GM12801 (cell line): ENCODE results near the gene FRMD3.

ENCODE experiments used
- TF ChIP-seq, protein P1 (sequence below): IDR thresholded peaks from one replicate; pipeline ENCODE4 v1.5.1; 2011; ENCODE audit warnings: control low read depth; ENCODE audit not compliant: insufficient read length; ENCODE audit errors: extremely low read depth

Gene FRMD3

DNA sequence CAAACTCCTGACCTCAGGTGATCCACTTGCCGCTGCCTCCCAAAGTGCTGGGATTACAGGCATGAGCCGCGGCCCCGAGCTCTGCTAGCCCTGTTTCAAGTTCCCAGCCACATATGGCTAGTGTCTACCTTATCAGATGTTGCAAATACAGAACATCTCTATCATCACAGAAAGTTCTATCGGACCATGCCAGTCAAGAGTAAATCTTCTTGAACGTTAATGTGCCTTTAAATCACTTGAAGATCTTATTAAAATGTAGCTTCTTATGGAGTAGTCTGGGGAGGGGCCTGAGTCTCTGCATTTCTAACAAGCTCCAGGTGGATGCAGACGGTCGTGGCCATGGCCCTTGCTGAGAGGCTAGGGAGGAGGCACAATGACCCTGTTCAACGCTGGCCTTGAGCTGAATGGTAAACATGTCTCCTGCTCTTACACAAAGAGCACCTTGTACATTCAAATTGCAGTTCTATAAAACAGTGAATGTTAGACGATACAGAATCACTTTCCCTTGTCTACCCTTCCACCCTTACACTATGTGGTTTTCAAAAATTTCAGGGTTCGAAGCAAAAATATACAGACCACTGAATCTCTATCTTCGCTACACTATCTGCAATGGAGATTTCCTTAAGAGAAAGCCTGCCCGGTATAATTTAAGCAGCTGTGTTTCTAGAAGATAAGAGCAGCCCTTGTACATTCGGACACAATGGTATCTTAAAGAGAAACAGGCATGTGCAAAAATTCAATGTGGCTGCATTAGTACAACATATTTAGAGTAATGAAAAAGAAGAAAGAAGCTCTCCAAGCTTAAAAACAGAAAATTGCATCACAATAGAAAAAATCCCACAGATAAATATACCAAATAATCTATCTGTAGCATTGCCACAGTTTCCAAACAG lies 114.1 kb downstream of the FRMD3 start:
- TF ChIP-seq, protein P1, sequence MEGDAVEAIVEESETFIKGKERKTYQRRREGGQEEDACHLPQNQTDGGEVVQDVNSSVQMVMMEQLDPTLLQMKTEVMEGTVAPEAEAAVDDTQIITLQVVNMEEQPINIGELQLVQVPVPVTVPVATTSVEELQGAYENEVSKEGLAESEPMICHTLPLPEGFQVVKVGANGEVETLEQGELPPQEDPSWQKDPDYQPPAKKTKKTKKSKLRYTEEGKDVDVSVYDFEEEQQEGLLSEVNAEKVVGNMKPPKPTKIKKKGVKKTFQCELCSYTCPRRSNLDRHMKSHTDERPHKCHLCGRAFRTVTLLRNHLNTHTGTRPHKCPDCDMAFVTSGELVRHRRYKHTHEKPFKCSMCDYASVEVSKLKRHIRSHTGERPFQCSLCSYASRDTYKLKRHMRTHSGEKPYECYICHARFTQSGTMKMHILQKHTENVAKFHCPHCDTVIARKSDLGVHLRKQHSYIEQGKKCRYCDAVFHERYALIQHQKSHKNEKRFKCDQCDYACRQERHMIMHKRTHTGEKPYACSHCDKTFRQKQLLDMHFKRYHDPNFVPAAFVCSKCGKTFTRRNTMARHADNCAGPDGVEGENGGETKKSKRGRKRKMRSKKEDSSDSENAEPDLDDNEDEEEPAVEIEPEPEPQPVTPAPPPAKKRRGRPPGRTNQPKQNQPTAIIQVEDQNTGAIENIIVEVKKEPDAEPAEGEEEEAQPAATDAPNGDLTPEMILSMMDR: no peak

DNA sequence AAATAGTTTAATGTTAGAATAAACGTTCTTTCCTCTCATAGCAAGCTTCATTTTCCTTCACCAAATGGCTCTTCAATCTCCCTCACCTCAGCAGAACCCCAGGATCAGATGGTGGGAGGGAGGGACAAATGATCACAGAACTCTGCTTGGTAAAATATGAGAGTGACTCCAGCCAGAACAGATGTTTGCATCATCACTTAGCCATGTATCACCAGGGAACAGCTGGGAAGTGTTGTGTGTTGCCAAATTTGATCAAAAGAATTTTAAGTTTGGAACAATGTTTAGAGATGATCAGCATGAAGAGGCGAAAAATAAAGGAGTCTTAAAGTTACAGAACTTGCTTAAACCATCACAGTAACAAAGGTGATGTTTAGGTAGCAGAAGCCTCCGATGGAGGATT lies 115.7 kb downstream of the FRMD3 start:
- TF ChIP-seq, protein P1: no peak

DNA sequence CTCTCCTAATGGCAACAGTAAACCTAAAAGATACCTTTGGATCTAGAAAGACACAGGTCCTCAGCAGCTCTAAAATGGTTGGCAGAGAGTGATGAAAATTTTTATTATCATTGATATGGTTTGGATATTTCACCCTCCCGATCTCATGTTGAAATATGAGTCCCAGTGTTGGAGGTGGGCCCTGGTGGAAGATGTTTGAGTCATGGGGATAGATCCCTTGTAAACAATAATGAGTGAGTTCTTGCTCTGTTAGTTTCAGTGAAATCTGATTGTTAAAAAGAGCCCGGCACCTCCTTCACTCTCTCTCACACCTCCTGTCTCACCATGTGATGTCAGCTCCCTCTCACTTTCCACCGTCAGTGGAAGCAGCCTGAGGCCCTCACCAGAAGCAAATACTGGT lies 117.7 kb downstream of the FRMD3 start:
- TF ChIP-seq, protein P1: no peak

DNA sequence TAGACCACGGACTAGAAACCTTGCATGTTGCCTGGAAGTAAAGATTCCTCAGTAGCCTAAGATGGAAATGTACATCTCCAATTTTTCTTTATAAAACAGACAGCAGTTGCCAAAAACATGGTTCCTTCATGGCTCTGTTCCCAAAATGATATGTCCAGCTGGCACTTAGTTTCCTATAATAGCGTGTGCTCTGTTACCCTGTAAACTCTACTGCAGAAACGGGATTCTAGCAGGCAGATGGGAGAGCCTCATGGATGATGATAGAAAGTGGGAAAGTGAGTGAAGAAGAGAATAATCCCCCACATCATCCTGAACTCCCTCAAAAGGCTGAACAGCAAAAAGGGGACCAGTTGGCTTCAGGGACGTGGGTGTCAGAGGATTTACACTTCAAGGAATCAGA lies 118.2 kb downstream of the FRMD3 start:
- TF ChIP-seq, protein P1: no peak

DNA sequence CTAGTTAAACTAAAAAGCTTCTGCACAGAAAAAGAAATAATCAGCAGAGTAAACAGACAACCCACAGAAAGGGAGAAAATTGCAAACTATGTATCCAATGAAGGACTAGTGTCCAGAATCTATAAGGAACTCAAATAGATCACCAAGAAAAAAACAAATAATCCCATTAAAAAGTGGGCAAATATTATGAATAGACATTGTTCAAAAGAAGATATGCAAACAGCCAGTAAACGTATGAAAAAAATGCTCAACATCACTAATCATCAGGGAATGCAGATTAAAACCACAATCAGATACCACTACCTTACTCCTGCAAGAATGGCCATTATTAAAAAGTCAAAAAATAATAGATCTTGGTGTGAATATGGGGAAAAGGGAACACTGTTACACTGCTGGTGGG lies 119.9 kb downstream of the FRMD3 start:
- TF ChIP-seq, protein P1: no peak

DNA sequence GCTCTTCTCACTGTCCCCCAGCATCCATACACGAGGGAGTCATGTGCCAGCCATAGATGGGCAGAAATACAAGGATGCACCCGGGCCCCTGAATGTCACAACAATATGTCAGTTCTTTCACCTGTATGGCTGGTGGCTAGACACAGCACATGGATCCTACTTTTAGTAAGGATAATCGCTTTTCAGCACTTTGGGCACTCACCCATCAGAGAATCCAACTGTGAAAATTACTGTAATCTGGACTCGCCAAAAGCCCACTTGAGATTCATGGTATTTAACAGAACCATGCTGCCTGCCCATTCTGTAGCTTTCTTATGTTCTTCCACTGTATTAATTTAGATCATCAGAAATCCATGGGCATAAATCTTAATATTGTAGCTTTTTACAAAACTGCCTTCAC lies 124.8 kb downstream of the FRMD3 start:
- TF ChIP-seq, protein P1: no peak

DNA sequence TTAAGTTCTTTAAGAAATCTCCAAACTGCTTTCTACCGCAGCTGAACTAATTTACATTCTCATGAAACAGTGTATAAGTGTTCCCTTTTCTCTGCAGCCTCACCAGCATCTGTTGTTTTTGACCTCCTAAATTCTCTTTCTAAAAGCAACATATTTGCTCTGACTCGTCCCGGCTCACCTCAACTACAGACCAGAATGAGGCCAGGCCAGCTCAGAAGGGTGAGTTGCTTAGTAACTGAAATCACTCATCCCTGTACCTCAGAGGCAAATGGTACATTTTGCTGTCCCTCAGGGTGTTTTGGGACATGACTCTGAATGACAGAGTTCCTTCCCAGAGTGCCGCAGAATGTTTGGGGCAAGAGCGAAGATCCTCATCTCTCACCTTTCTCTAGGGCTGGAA lies 127.5 kb downstream of the FRMD3 start:
- TF ChIP-seq, protein P1: no peak

DNA sequence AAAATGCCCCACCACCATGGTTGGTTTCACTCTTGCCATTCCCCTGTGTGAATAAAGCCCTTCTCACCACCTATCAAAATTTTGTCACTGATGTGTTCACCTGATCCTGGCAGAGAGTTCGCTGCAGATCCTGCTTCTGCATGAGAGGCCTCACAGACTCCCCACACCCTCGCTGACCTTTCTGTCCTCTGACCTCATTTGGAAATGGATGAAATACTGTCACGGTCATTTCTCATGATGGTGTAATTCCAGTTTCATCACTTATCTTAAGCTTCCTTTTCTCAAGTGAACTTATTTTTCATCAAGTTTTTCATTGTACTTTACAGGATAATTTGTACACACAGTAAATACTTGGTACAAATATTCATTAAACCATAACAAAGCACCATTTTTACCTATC lies 131.3 kb downstream of the FRMD3 start:
- TF ChIP-seq, protein P1: no peak
